Heart left ventricle (tissue), 16 donors: ENCODE measurements around the gene MXD1. TPM values are rescaled to one million over a fixed set of nuclear protein-coding genes. Genes with fewer than 3 reads are reported as not detected.

Source experiments
- ATAC-seq, 4 donors: fragments of 200-7000 bp; cut with Tn5 transposase; one replicate each; pipeline ENCODE4 v1.9.1; 2020 to 2022; ENCODE audit warnings: moderate library complexity in 4 of 4, mild to moderate bottlenecking in 3 of 4, moderate number of reproducible peaks in 1 of 4
- DNase-seq, 5 donors: peaks; one replicate each; pipeline ENCODE4 v3.0.0-alpha.2; 2020
- H3K27ac ChIP-seq, 12 donors: fragments of 200-600 bp; sonication (generic) in 4 of 12; one replicate each; pipeline versions ENCODE4 v1.5.0 to v1.8.0; 2016 to 2022; ENCODE audit warnings: mild to moderate bottlenecking in 2 of 12
- H3K27me3 ChIP-seq, 9 donors: fragments of 200-600 bp; sonication (generic) in 2 of 9; one replicate each; pipeline versions ENCODE4 v1.5.1 to v1.8.0; 2016 to 2022; ENCODE audit warnings: mild to moderate bottlenecking in 3 of 9
- H3K36me3 ChIP-seq, 9 donors: fragments of 200-600 bp; sonication (generic) in 2 of 9; one replicate each; pipeline versions ENCODE4 v1.5.0 to v1.8.0; 2018 to 2022; ENCODE audit warnings: mild to moderate bottlenecking in 2 of 9
- H3K4me1 ChIP-seq, 12 donors: fragments of 200-600 bp; sonication (generic) in 4 of 12; one replicate each; pipeline versions ENCODE4 v1.5.0 to v1.8.0; 2016 to 2022; ENCODE audit warnings: mild to moderate bottlenecking in 3 of 12
- H3K4me3 ChIP-seq, 12 donors: fragments of 200-600 bp; sonication (generic) in 4 of 12; one replicate each; pipeline versions ENCODE4 v1.5.0 to v1.8.0; 2017 to 2022; ENCODE audit warnings: mild to moderate bottlenecking in 9 of 12, moderate library complexity in 4 of 12
- H3K9me3 ChIP-seq, 12 donors: fragments of 200-600 bp; sonication (generic) in 4 of 12; one replicate each; pipeline versions ENCODE4 v1.5.0 to v1.8.0; 2016 to 2022; ENCODE audit warnings: mild to moderate bottlenecking in 1 of 12
- POLR2A ChIP-seq, 2 donors: fragments of 450-650 bp; IDR thresholded peaks; one replicate each; pipeline ENCODE4 v1.6.1; 2017; ENCODE audit warnings: antibody characterized with exemption in 2 of 2, mild to moderate bottlenecking in 2 of 2, moderate library complexity in 2 of 2
- WGBS, 4 donors: extraction: QIAGEN DNeasy Blood & Tissue Kit in 2 of 4; methylation state at CpG; one replicate each; pipeline versions ENCODE4 v1.1.5 to v1.1.7; 2013 to 2018; 5-methylcytosine and 5-hydroxymethylcytosine counted together
- intact Hi-C, 10 donors: fragments of 100-400 bp; cut with DNase I; formaldehyde crosslinking; loops; one replicate each; pipeline versions ENCODE4 v1.11.1 to v1.14.2; 2022
- polyA plus RNA-seq, 2 donors: library from polyadenylated mRNA; stranded (reverse); fragments of 200-250 nt; gene quantifications; one replicate each; pipeline ENCODE4 v1.2.3, GENCODE V29; 2013
- total RNA-seq, 9 donors: library from RNA; depleted of rRNA in 2 of 9; stranded (reverse); fragments of >200 nt in 2 of 9; fragmentation: NEBNext Ultra II Directional in 3 of 9; extraction: Animal tissue kit (Norgen Biotek cat#: 25700) in 3 of 9; gene quantifications; one replicate each; pipeline versions ENCODE4 v1.1.0 to v1.2.4, GENCODE V29; 2016 to 2023
- donor health status: ischemic (EF 13 %, LVEDD 7.1; RV severe dilation, severe dysfunction).
- donor health status: healthy with polysubstance abuse.
- donor health status: DM: no; HTN: yes; CAD: no.
- donor health status: DM: no; HTN: no; CAD: no.
- donor health status: ischemic (EF 25% LVEDD 6.9; RV normal size, moderate dysfunction).
- donor health status: ischemic (EF 25% LVEDD 5.7; RV mildly dilated, moderate dysfunction).
- donor health status: healthy.
- donor health status: DM: yes; HTN: yes; CAD: no.
- donor health status: ischemic (EF 35%, LVEDD 5.7; RV mildly dilated, moderate dysfunction).
- donor health status: nonischemic (EF 11% LVEDD 7.7; RV severe dilation, severe dysfunction).
- donor health status: DM: yes; HTN: yes; CAD: no.
- donor health status: PGD.
- donor health status: ischemic (EF 29% LVEDD 5.4; RV normal size, mild dysfunction).
- donor health status: nonischemic (EF 23%, LVEDD 6.1; RV moderate dilation, normal function).

MXD1 gene
- total and polyA plus RNA-seq, 11 donors = 1.6 to 17.0 (median 4.8) TPM

GRCh38 chr2:69989441-69990105 lies 74.7 kb downstream of the MXD1 start:
- peaks cover 0 to 18% (median 11%) of the 10 kb centered on the region in 9 donors for H3K36me3 ChIP-seq
- peaks cover 0 to 14% (median 0%) of the 10 kb centered on the region in 12 donors for H3K4me1 ChIP-seq
- WGBS, 4 donors = 93 to 96% (median 95%) methylated on average over 11 to 12 of the region's 12 CpGs
- ATAC-seq (no peak), DNase-seq (no peak)
- H3K27ac ChIP-seq = no peak overlapping the region
- no peaks in the 10 kb centered on the region for H3K9me3 ChIP-seq
- no peak for TF ChIP-seq POLR2A (IDR thresholded peaks at IDR 0.05)
- intact Hi-C loops = no loop called here
- no peaks in the 10 kb centered on the region for H3K27me3 ChIP-seq
- H3K4me3 ChIP-seq = no peak overlapping the region

Other genes starting within 250 kb of the MXD1 start
- 10 to 100 TPM in 8 of 9 donors, 1 to 10 TPM in 1; 7.3 to 73.5 (median 22.2) TPM for gene ANXA4, start 173.0 kb upstream of the MXD1 start, total RNA-seq
- gene ANXA4, start 173.0 kb upstream of the MXD1 start, polyA plus RNA-seq = 10 to 100 TPM; 10.3 to 16.5 TPM
- gene GMCL1, start 85.4 kb upstream of the MXD1 start, total RNA-seq = 1 to 10 TPM; 4.4 to 7.2 (median 5.2) TPM
- gene GMCL1, start 85.4 kb upstream of the MXD1 start, polyA plus RNA-seq = 1 to 10 TPM; 1.8 to 5.0 TPM
- gene SNRNP27, start 21.2 kb upstream of the MXD1 start, total RNA-seq = 10 to 100 TPM; 48.4 to 75.4 (median 55.0) TPM
- 10 to 100 TPM; 37.5 to 97.8 TPM for gene SNRNP27, start 21.2 kb upstream of the MXD1 start, polyA plus RNA-seq
- under 1 TPM in 8 of 9 donors, not detected in 1; 0.28 to 0.94 (median 0.56) TPM for gene ASPRV1, start 46.5 kb downstream of the MXD1 start, total RNA-seq
- gene ASPRV1, start 46.5 kb downstream of the MXD1 start, polyA plus RNA-seq = 1 to 10 TPM in 1 of 2 donors, under 1 TPM in 1; 0.50 to 1.4 TPM
- gene PCBP1, start 172.4 kb downstream of the MXD1 start, total RNA-seq = 100 to 1,000 TPM; 106 to 274 (median 199) TPM
- gene PCBP1, start 172.4 kb downstream of the MXD1 start, polyA plus RNA-seq = 100 to 1,000 TPM; 212 to 296 TPM